22Rv1 (cell line): ENCODE data around the gene HTRA1.

Experiments used
- H3K27ac ChIP-seq: fragments of 450-650 bp; 2 replicates; pipeline ENCODE4 v1.5.1; 2017
- CTCF ChIP-seq: fragments of 450-650 bp; IDR thresholded peaks from 2 replicates; pipeline ENCODE4 v1.5.1; 2017; ENCODE audit warnings: mild to moderate bottlenecking
- ZFX ChIP-seq: fragments of 450-650 bp; IDR thresholded peaks from 2 replicates; pipeline ENCODE4 v1.6.1; 2017; ENCODE audit warnings: antibody characterized with exemption, borderline replicate concordance

HTRA1 gene

GRCh38 chr10:122503012-122503411 is 41.7 kb downstream of the HTRA1 start:
- no peak overlapping the region for H3K27ac ChIP-seq
- TF ChIP-seq CTCF = no peak
- no peak for TF ChIP-seq ZFX

DNA sequence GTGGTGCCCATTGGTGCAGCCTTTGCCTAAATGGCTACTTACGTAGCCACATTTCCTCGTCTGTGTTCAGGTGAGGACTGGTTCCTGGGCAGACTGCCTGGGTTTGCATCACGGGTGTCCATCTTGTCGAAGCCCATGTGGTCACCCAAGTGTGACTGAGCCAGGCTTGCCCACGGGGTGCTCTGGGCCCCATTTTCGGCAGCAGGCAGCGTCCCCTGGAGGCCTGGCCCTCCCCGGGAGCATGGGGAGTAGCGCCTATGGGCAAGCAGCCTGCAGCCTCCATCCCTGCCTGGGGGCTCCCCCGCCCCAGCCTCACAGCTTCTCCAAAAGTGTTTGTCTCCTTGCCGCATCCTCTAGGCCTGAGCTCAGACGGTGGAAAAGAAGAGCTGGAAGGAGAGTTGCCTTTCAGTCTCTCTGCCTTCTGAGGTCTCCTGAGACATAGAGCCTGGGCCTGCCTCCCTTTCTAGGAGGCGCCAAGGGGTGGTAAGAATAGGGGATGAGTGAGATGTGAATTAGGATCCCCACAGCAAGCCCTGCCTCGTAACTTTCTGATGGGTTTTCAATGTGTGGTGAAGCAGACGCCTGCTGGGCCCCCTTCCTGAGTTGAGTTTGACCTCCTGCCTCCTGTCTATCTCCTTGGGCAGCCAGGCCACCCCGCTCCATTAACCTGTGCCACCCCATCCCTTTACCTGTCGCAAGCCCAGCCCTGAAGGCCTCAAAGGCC is 42.7 kb downstream of the HTRA1 start:
- TF ChIP-seq ZFX (no peak), CTCF (no peak)
- H3K27ac ChIP-seq = no peak overlapping the region

GRCh38 chr10:122504610-122504950 is 43.2 kb downstream of the HTRA1 start:
- H3K27ac ChIP-seq = no peak overlapping the region
- TF ChIP-seq CTCF (no peak), ZFX (no peak)

GRCh38 chr10:122505011-122505410 is 43.7 kb downstream of the HTRA1 start:
- no peak overlapping the region for H3K27ac ChIP-seq
- no peak for TF ChIP-seq ZFX
- no peak for TF ChIP-seq CTCF

GRCh38 chr10:122505885-122506645 is 44.7 kb downstream of the HTRA1 start:
- TF ChIP-seq CTCF (no peak), ZFX (no peak)
- no peak overlapping the region for H3K27ac ChIP-seq

- TF ChIP-seq ZFX (no peak), CTCF (no peak)
- no peak overlapping the region for H3K27ac ChIP-seq
These were observed 46.3 kb downstream of the HTRA1 start for GRCh38 chr10:122507616-122508015.

DNA sequence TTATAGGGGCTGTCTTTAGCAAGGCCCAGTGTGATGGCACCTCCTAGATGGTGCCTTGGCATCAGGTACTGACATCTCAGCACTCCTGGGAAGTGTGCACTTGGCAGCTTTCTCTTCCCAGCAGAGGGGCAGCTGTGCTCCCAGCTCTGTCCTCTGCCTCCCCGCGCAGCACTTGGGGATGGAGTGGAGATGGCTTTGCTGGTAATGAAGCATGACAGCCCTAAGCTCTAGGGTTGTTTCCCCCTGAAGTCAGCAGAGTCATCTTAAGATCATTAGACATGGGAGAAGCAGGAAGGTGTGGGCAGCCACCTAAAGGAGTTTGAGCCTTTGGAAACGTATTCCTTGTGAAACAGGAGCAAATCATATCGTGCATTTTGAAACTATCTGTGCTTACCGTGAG is 46.7 kb downstream of the HTRA1 start:
- no peak overlapping the region for H3K27ac ChIP-seq
- TF ChIP-seq CTCF = no peak
- no peak for TF ChIP-seq ZFX
